Lower leg skin (tissue), 3 donors: Measurements from ENCODE around the gene CFAP58.

Experiments
- CTCF ChIP-seq, 3 donors: fragments of 450-650 bp; IDR thresholded peaks; one replicate each; pipeline ENCODE4 v1.5.1; 2016; ENCODE audit warnings: antibody characterized with exemption in 3 of 3, mild to moderate bottlenecking in 3 of 3, moderate library complexity in 2 of 3
- POLR2A ChIP-seq, 2 donors: fragments of 450-650 bp; IDR thresholded peaks; one replicate each; pipeline ENCODE4 v1.6.1; 2016 to 2017; ENCODE audit warnings: antibody characterized with exemption in 2 of 2, mild to moderate bottlenecking in 1 of 2, moderate library complexity in 1 of 2

- TF ChIP-seq CTCF (IDR thresholded peaks at IDR 0.05): no peak
- no peak for TF ChIP-seq POLR2A (IDR thresholded peaks at IDR 0.05)
Observed at GRCh38 chr10:104342941-104343411, 10.7 kb upstream of the CFAP58 start.
